Measurements from ENCODE around the gene SPC24. TPM values are rescaled to one million over a fixed set of nuclear protein-coding genes. Genes with fewer than 3 reads are reported as not detected.
A peak's percentile ranks its signal among the peaks of the same experiment; 100 is the strongest.

Gene SPC24
- 57.7 and 85.1 TPM in 2 replicates for total RNA-seq (2014; rRNA removed; shearing (Covaris generic))

GRCh38 chr19:11155373-11156120 lies at the start of gene SPC24:
TSS of gene SPC24 (minus strand) at chr19:11155782. CDS start at chr19:11155776, 6 bp downstream.
- peak; percentile 98 for DNase-seq (ENCODE audit: low read depth)

DNA sequence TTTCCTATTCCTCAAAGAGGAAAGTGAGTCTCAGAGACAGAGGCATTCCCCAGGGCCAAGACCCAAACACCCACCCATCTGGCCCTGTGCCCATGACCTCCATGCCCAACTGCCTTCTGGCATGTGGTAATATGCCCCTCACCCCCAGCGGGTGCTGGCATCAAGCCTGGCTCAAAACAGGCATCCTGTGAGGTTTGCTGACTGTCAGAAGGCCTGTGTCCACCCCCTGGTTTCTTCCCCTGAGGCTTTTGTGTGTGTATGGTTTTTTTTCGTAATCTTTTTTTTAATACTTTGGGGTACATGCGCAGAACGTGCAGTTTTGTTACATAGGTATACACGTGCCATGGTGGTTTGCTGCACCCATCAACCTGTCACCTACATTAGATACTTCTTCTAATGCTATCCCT lies 49.4 kb upstream of the SPC24 start:
- DNase-seq (ENCODE audit: low read depth), result peak; percentile 73

DNA sequence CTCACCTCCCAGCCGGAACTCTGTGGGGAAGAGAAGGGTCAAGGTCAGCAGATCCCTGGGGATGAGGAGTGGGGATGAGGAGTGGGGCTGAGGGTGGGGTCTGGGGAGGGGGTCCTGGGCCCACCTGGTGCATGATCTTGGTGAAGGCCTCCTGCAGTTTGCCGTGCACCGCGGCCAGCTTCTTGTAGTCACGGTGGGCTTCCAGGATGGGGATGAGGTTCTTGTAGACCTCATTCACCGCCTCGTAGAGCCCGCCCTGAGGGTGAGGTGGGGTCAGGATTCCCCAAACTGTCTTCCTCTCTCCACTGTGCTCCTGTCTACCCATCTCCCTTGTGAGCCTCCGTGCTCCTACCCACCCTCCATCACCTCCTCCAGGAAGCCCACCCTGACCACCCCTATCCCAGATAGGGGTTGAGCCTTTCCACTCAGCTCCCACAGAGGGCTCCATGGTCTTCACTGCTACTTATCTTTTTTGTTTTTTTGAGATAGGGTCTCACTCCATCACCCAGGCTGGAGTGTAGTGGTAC lies 48.6 kb upstream of the SPC24 start:
- no peak for DNase-seq (ENCODE audit: low read depth)

DNA sequence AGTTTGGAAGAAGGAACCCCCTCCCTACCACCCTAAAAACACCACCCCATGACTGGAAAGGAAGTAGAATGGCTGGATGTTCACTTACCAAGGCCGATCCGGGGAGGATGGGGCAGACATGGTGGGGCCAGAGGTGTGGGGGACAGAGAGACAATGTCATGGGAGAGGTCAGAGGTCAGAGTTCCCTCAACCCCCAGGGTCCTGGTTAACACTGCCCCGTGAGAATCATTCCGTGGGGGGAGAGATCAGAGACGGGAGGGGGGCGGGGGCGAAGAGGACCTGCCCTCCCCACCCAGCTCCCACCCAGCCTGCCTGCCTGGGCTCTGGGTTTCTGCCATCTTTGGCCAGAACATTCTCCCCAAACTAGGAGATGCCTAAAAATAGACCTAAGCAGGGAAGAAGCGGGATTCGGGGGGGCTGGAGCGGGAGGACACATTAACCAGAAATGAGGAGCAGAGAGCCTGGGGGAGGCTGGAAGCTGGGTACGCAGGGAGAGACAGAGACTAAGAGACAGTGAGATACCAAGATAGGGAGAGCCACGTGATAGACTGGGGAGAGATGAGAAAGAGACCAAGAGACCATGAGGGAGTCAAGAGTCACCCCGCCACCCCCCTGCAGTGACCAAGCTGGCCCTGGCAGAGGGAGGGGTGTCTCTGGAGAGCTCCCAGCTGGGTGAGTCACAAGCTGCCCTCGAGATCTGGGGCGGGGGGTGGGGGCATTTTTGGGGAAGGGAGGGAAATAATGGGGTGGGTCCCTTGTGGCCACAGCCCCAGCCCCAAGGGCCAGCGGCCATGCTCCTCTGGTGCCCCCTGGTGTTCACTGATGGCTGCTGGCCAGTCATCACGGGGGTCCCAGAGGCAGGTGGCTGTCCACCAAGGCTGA lies 47.9 kb upstream of the SPC24 start:
- DNase-seq (ENCODE audit: low read depth), result peak; percentile 92

DNA sequence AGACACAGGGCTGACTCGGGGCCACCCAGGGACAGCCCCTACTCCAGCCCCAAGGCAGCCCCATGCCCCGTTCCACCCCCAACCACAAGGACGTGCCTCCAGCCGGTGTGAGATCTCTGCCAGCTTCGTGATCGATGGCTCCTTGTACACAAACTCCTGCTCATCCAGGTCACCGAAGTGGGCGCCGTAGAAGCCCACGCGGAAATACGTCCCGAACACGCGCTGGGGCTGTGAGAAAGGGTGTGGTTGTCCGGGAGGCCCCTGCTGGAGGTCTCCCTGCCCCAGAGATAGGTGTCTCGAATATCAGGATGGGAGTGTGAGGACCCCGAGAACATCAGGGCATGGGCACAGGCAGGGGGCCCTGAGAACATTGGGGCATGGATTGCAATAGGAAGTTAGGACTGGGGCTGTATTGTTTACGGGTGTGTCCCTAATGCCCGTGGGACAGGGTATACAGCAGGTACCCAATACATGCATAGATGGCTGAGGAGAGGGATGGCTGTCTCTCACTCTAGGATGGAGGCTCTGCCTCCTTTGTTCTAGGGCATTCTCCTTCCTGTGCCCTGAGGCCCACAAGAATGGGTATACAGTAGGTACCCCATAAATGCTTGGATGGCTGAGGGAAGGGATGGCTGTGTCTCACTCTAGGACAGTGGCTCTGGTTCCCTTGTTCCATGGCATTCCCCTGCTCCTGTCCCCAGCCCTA lies 47.1 kb upstream of the SPC24 start:
- no peak for DNase-seq (ENCODE audit: low read depth)

DNA sequence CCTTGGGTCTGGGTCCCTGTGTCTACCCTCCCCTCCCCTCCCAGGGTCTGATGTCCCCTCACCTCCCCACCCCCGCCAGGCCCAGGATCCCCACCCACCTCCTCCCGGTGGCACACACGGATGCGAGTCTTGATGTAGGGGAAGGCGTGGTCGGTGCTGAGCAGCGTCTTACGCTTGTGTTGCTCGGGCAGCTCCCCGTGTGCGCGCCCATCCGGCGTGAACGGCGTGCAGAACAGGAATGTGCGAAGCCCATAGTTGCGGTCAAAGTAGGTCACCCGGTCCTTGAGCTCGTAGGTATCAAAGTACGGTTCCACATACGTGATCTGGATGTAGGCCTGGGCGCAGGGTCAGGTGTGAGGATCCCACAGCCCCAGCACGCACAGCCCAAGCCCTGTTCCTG lies 46.2 kb upstream of the SPC24 start:
- no peak for DNase-seq (ENCODE audit: low read depth)

DNA sequence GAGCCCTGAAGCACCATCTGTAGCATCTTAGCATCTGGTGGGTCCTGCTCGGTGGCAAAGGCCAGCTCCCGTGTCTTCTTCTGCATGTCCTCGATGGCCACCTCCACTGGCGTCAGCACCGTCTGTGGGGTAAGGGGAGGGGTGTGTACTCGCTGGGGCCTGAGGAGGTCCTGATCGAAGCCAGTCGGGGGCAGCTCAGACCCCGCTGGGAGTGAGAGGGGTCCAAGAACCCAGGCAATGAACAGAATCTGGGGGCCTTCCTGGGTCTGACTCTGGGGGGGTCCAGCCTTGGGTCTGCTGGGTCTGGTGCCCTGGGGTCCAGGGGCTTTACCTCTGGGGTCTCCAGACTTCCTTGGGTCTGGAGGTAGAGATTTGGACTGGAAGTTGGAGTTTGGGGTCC lies 45.3 kb upstream of the SPC24 start:
- DNase-seq (ENCODE audit: low read depth), result no peak

GRCh38 chr19:11200015-11200574 lies 44.5 kb upstream of the SPC24 start:
- no peak for DNase-seq (ENCODE audit: low read depth)

- DNase-seq (ENCODE audit: low read depth), result no peak
These were observed 43.9 kb upstream of the SPC24 start for GRCh38 chr19:11199517-11199916.

DNA sequence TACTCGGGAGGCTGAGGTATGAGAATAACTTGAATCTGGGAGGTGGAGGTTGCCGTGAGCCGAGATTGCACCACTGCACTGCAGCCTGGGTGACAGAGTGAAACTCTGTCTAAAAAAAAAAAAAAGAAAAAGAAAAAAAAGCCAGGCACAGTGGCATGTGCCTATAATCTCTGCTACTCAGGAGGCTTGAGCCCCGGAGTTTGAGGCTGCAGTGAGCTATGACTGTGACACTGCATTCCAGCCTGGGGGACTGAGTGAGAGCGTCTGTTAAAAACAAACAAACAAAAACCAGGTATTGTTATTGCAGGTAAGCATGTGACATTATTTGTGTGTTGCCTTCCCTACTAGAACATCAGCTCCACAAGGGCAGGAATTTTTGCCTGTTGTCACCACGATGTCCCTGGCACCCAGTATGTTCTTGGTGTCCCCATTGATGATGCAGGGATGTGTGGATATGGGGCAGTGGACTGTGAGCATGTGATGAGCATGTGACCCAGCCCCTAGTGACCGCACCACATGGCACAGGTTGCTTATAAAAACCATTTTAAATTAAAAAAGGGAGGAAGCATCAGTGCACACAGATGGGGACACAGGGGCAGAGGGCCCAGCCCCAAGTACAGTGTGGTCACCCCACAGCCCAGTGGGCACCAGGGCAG lies 43.3 kb upstream of the SPC24 start:
- DNase-seq (ENCODE audit: low read depth), result no peak

- no peak for DNase-seq (ENCODE audit: low read depth)
These were observed 42.6 kb upstream of the SPC24 start for GRCh38 chr19:11198175-11198534.

DNA sequence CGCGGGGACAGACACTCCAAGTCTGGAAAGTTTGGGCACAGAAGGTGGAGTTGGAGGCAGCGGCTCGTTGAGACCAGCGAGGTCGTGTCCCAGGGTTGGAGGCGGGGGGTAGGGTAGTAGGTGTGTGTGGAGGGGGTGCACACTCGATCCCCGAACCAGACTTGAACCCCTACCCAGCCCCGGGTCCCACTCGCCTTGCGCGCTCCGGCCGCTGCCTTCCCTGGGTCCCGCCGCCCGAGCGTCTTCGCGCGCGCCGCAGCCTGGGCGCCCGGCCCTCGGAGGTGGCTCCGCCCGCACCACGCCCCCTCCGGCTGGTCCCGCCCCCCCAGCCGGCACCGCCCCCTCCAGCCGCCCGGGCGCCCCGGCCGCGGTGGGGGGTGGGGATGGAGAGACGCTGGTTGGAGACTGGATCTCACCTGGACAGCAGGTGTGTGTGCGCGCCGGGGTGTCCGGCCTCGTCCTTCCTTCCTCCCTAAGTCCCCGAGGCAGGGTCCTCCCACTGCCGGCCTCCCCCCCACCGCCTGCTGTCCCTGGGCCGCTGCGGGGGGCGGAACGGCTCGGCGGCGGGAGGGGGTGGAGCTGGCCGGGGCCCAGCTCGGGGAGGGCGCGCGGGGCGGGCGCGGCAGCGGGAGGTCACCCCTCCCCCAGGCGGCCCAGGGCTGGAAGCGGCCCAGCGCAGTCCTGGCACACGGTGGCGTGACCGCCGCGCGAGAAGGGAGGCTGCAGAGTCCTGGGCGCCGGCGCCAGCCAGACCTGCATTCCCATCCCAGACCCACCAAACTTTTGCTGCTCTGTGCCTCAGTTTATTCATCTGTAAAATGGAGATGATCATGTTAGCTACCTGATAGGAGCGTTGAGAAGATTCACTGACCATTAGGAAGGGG lies 42.0 kb upstream of the SPC24 start, which contains the start of gene KANK2:
KANK2 (minus strand) TSS at position 255 of the 884 bp plus-strand sequence. CDS start 3,034 bp downstream, outside the sequence.
- DNase-seq (ENCODE audit: low read depth), result peak; percentile 80

DNA sequence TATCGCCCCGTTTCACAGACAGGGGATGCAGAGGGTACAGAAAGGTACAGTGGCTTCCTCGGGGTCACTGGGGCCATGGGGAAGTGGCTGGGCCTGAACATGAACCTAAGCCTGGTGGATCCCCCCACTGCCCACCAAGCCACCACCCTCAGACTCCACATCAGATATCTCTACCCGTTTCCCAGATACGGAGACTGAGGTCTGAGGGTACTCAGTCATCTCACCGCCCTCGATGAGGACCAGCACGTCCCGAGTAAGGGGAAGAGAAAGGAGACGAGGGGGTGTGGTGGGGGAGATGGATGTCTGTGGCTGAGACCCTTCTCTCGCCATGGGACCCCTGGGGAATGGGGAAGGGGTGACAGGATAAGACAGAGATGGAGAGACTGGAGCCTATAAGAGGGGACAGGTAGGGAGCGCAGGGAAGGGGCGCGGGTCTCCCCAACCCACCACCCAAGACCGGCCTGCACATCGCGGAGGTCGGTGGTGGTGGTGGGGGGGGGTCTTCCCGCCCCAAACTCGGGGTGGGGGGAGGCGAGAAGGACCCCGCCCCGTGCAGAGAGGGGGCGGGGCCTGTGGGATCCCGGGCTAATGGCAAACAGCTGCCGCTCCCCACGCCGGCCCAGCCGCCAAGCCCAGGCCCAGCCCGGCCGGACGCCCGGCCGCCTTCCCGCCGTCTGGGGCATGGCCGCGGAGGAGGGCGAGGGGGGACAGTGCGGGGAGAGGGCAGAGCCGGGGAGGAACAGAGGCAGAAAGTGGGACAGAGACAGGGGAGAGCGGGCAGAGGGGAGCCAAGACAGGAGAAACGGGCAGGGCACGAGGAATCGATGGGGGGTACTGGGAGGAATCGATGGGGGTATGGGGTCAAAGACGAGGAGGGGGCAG lies 41.1 kb upstream of the SPC24 start:
- DNase-seq (ENCODE audit: low read depth), result peak; percentile 52

GRCh38 chr19:11195681-11196080 lies 40.1 kb upstream of the SPC24 start:
- no peak for DNase-seq (ENCODE audit: low read depth)

- DNase-seq (ENCODE audit: low read depth), result peak; percentile 61
These were observed 39.3 kb upstream of the SPC24 start for GRCh38 chr19:11194656-11195558.

DNA sequence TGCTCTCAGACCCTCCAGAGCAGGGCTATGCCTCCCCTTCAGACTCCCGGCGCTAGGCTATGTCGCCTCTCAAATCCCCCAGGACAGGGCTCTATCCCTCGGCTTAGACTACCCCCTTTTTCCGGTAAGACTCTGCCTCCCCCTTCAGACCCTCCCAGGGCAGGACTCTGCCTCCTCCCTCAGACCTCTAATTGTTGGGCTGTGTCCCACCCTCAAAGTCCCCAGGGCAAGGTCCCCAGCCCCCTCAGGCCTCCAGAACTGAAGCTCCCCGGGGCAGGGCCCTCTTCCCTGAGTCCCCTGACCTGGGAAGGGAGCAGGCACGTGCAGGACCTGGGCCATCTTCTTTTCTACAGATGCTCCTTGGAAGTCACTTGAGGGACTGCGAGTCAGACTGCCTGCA lies 38.6 kb upstream of the SPC24 start:
- no peak for DNase-seq (ENCODE audit: low read depth)

DNA sequence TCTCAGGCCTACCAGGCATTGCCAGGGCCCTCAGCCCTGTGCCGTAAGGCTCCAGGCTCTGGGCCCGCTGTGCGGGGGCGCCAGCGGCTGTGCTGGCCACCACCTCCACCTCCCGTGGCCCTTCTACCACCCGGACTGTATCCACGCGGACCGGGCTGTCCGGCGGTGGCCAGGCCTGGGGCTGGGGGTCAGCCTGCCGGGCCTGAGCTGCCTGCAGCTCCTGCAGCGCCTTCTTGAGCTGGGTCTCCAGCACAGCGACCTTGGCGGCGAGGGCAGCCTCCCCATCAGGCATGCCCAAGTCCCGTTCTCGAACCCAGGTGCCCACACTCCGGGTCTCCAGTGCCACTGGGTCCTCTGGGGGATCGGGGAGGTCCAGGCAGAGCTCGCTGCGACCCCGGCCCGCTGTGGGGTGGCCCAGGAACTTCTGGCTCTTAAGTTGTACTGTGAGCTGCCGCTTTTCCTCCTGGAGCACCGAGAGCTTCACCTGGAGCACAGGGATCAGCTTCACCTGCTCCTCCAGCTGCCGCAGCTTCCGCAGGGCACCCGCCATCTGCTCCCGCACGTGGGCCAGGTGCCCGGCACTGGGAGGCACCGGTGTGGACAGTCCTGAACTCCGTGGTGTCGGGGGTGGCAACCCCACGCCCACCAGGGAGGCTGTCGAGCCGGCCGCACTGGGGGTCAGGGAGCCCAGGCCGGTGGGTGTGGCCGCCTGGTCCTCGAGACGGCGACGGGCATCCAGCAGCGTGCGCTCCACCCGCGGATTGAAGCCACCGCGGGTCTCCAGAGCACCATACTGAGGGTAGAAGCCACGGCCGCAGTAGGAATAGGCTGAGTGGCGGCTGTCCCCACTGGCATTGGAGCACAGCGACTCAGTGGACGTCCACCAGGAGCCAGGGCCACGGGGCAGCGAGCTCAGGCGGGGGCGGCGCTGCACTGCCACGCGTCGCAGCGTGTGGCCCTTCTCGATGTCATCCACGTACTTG lies 37.7 kb upstream of the SPC24 start:
- no peak for DNase-seq (ENCODE audit: low read depth)

Measured in RPMI7951 (cell line).